HFF-Myc (cell line): ENCODE data around the gene GFY.

Experiments
- DNase-seq: peaks from one replicate; pipeline ENCODE4 v3.0.0-alpha.2; 2011; ENCODE audit warnings: low read depth; ENCODE audit errors: extremely low read depth
- H3K4me3 ChIP-seq: replicated peaks from 2 replicates; pipeline ENCODE4 v1.5.1; 2011; ENCODE audit warnings: low read depth, mild to moderate bottlenecking, control low read depth, low read length
- TF ChIP-seq, protein P1 (sequence below): IDR thresholded peaks from 2 replicates; pipeline ENCODE4 v1.5.1; 2012; ENCODE audit warnings: mild to moderate bottlenecking, low read depth, low read length, control low read depth; ENCODE audit errors: missing control alignments

Gene GFY

DNA sequence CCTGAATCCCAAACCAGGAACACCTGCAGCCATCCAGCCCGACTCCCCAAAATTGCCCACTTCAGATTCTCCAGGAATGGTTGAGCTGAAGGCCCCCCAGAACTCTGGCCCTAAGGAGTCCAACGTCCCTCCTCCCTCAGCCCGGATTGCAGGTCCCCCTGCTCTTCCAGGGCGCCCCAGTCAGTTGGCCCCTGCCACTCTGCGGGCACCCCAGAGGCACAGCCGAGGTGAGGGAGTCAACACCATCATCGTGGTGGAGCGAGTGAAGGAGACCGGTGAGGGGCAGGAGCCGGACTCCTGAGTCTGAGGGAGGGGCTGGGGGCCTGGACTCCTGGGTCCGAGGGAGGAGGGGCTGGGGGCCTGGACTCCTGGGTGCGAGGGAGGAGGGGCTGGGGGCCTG, 2.2 kb downstream of the GFY start:
- H3K4me3 ChIP-seq = no peak overlapping the region
- TF ChIP-seq, protein P1, sequence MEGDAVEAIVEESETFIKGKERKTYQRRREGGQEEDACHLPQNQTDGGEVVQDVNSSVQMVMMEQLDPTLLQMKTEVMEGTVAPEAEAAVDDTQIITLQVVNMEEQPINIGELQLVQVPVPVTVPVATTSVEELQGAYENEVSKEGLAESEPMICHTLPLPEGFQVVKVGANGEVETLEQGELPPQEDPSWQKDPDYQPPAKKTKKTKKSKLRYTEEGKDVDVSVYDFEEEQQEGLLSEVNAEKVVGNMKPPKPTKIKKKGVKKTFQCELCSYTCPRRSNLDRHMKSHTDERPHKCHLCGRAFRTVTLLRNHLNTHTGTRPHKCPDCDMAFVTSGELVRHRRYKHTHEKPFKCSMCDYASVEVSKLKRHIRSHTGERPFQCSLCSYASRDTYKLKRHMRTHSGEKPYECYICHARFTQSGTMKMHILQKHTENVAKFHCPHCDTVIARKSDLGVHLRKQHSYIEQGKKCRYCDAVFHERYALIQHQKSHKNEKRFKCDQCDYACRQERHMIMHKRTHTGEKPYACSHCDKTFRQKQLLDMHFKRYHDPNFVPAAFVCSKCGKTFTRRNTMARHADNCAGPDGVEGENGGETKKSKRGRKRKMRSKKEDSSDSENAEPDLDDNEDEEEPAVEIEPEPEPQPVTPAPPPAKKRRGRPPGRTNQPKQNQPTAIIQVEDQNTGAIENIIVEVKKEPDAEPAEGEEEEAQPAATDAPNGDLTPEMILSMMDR = no peak
- no peak for DNase-seq

DNA sequence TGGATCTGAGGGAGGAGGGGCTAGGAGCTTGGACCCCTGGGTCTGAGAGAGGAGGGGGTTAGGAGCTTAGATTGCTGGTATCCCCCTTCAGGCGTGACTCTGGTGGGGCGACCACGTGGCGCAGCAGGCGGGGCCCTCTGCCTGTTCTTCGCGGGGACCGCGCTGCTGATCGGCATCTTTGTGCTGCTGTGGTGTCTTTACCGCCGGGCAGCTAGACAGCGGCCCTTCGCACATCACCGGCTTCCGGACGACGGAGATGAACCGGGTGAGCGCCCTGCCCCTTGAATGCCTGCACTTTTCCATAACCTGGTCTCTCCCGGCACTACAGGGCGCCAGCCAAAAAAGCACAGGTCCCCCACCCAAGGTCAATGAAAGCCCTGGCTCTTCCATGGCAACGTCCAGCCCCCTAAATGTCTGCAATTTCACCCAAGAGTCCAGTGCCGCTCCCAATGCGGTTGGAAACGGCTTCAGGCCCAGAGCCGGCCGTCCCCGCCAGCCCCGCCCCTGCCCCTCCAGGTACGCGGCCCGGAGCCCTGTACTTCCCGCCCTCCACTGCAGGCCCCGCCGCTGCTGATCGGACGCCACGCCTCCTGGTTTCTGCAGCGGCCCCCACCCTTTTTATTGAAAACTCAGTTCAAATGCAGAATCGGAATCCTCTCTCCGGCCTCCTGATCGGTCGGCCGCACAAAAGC, 2.8 kb downstream of the GFY start:
- H3K4me3 ChIP-seq = no peak overlapping the region
- no peak for DNase-seq
- TF ChIP-seq, protein P1 = no peak

DNA sequence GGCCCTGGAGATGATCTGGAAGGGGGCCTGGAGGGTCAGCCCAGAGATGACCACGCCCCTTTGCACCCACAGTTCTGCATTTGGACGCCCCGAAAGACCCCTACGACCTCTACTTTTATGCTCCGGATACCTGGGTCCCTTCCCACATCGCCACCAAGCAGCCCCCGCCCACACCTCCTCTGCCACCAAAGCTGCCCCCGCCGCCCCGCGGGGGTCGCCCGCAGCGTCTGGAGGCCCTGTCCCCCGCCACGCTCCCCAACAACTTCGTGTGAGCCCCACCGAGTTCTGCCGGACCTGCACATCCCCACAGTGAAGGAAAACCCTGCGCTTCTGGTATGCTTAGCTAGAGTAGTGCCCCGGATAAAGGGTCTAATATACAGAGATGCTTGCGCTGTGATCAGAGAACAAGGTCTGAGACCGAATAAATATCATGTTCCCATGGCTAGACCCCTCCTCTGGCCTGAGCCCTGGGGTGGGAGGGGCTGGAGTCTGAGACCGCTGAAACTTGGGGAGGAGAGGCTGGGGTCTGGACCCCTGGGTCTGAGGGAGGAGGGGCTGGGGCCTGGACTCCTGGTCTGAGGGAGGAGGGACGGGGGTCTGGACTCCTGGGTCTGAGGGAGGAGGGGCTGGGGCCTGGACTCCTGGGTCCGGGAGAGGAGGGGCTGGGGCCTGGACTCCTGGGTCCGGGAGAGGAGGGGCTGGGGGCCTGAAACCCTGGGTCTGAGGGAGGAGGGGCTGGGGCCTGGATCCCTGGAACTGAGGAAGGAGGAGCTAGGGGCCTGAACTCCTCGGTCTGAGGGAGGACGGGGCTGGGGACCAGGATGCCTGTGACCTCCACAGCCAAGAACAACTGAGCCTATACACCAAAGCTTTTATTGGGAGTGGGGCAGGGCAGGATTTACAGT, 3.6 kb downstream of the GFY start:
- no peak for DNase-seq
- no peak overlapping the region for H3K4me3 ChIP-seq
- TF ChIP-seq, protein P1 = no peak

DNA sequence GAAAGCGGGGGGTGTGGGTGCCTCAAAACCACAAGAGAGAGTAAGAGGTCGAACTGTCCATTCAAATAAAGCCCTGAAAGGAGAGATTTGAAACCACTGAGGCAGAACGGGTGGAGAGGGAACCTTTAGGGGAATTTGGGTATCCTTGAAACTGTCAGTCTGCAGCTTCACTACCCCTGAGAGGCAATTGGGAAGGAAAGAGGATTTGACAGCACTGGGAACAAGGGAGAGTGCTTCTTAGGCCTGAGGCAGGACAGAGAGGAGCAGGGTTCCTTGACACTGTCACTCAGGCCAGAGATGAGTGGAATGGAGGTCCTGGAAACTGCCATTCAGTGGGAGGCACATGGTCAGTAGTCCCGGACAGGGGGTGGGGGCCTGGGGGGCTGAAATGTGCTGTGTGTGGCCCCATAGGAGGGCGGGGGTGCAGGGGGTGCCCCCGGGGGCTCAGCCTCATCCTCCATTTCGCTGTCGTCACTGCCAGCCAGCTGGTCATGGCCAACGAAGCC, 5.0 kb downstream of the GFY start:
- no peak for DNase-seq
- H3K4me3 ChIP-seq = no peak overlapping the region
- TF ChIP-seq, protein P1 = no peak

DNA sequence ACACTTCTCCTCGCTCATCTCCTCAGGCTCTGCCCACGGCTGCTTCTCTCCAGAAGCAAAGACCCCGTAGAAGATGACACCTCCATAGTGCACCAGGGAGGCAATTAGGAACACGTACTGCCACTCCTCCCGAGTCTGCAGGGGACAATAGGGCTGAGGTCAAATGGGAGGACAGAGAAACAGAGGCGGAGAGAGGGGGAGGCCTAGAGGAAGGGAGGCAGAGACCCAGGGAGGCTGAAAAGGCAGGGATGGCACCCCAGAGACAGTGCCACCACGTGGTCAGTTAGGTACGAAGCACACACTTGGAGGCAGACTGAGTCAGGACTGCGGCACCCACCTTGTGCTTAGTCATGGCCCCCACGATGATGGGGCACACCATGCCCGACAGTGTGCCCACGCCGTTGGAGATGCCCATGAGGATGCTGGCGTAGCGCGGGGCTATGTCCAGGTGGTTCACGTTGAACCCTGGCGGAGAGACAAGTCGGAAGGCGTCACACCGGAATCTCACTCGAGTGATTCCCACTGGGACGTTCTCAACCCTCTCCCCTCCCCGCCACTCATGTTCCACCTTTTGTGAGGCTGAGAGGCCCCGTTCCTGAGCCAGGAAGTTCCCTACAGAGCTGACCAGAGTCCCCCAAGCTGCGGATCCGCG, 5.6 kb downstream of the GFY start:
- H3K4me3 ChIP-seq = no peak overlapping the region
- no peak for DNase-seq
- TF ChIP-seq, protein P1 = peak; percentile 35

DNA sequence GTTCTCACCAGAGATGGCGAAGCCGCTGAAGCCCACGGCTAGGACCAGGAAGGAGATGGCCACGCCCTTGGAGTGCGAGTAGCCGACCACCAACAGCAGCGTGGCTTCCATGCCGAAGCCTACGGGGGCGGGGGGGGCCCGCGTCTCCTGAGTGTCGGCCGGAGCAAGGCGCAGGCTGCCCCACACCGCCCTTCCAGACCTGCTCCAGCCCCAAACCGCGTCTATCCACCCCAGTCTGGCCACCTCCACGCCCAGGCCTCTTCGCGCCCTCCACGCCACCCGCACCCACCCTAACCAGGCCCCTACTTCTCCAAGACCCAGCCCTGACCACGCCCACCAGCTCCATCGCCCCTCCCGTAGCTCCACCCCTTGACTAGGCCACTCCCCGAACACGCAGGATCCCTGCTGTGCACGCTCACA, 6.2 kb downstream of the GFY start:
- TF ChIP-seq, protein P1 = no peak
- H3K4me3 ChIP-seq = no peak overlapping the region
- DNase-seq = no peak
